Measurements from ENCODE around the gene LRP3.

Gene LRP3

DNA sequence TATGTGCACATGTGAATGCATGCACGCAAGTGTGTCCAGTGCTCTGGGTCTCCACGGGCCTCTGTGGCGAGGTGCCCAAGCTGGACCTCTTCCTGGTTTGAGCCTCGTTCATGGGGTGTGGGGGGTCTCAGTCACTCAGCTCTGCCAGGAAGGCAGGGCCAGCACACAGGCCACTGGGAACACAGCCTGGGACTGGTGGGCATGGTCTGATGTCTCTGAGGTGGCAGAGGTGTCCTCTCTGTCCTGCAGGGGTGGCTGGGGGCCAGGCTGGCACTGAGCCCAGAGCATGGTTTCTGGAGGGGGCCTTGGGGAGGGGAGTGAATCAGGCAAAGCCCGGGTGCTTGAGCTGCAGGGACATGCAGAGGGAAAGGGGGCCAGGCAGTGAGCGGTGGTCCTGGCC is 9.4 kb downstream of the LRP3 start:
- TF ChIP-seq, protein P1, sequence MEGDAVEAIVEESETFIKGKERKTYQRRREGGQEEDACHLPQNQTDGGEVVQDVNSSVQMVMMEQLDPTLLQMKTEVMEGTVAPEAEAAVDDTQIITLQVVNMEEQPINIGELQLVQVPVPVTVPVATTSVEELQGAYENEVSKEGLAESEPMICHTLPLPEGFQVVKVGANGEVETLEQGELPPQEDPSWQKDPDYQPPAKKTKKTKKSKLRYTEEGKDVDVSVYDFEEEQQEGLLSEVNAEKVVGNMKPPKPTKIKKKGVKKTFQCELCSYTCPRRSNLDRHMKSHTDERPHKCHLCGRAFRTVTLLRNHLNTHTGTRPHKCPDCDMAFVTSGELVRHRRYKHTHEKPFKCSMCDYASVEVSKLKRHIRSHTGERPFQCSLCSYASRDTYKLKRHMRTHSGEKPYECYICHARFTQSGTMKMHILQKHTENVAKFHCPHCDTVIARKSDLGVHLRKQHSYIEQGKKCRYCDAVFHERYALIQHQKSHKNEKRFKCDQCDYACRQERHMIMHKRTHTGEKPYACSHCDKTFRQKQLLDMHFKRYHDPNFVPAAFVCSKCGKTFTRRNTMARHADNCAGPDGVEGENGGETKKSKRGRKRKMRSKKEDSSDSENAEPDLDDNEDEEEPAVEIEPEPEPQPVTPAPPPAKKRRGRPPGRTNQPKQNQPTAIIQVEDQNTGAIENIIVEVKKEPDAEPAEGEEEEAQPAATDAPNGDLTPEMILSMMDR (IDR thresholded peaks at IDR 0.05; ENCODE audit: low read length, missing control alignments) = no peak
- no peak for DNase-seq (ENCODE audit: low read depth)
- H3K4me3 ChIP-seq (replicated peaks; ENCODE audit: low read depth, low read length) = no peak overlapping the region

- no peak for DNase-seq (ENCODE audit: low read depth)
- TF ChIP-seq, protein P1 (IDR thresholded peaks at IDR 0.05; ENCODE audit: low read length, missing control alignments) = no peak
- H3K4me3 ChIP-seq (replicated peaks; ENCODE audit: low read depth, low read length) = no peak overlapping the region
Observed at GRCh38 chr19:33204136-33204973, 10.2 kb downstream of the LRP3 start.

- DNase-seq (ENCODE audit: low read depth) = no peak
- TF ChIP-seq, protein P1 (IDR thresholded peaks at IDR 0.05; ENCODE audit: low read length, missing control alignments) = no peak
- no peak overlapping the region for H3K4me3 ChIP-seq (replicated peaks; ENCODE audit: low read depth, low read length)
Observed at GRCh38 chr19:33205110-33205509, 11.0 kb downstream of the LRP3 start.

DNA sequence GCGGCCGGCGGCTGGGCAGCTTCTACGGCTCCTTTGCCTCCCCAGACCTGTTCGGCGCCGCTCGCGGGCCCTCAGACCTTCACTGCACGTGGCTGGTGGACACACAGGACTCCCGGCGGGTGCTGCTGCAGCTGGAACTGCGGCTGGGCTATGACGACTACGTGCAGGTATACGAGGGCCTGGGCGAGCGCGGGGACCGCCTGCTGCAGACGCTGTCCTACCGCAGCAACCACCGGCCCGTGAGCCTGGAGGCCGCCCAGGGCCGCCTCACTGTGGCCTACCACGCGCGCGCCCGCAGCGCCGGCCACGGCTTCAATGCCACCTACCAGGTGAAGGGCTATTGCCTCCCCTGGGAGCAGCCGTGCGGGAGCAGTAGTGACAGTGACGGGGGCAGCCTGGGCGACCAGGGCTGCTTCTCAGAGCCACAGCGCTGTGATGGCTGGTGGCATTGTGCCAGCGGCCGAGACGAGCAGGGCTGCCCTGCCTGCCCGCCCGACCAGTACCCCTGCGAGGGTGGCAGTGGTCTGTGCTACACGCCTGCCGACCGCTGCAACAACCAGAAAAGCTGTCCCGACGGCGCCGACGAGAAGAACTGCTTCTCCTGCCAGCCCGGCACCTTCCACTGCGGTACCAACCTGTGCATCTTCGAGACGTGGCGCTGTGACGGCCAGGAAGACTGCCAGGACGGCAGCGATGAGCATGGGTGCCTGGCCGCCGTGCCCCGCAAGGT is 11.6 kb downstream of the LRP3 start:
- H3K4me3 ChIP-seq (replicated peaks; ENCODE audit: low read depth, low read length) = no peak overlapping the region
- DNase-seq (ENCODE audit: low read depth) = no peak
- TF ChIP-seq, protein P1 (IDR thresholded peaks at IDR 0.05; ENCODE audit: low read length, missing control alignments) = no peak

DNA sequence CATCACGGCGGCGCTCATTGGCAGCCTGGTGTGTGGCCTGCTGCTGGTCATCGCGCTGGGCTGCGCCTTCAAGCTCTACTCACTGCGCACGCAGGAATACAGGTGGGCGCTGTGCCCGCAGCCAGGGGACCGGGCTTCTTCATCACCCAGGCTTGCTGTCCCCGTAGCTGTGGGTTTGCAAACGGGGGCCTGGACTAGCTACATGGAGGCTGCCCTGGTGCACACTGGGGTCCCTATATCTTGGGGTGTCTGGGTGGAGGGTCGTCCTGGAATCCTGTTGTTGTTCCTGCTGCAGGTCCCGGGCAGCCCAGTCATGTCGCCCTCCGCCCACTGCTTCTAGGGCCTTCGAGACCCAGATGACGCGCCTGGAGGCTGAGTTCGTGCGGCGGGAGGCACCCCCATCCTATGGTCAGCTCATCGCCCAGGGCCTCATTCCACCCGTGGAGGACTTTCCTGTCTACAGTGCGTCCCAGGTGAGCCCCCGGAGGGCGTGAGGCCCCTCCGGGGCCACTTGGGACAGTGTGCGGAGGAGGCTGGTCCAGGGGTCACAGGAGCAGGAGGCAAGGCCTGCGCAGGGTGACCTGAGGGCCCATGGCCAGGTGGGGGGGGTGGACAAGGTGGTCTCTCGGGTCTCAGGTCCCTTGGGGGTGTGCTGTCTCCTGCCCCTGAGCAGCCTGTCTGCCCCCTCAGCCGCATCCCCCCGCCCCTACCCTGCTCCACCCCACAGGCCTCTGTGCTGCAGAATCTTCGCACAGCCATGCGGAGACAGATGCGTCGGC is 12.3 kb downstream of the LRP3 start:
- no peak overlapping the region for H3K4me3 ChIP-seq (replicated peaks; ENCODE audit: low read depth, low read length)
- TF ChIP-seq, protein P1 (IDR thresholded peaks at IDR 0.05; ENCODE audit: low read length, missing control alignments) = no peak
- DNase-seq (ENCODE audit: low read depth) = no peak

DNA sequence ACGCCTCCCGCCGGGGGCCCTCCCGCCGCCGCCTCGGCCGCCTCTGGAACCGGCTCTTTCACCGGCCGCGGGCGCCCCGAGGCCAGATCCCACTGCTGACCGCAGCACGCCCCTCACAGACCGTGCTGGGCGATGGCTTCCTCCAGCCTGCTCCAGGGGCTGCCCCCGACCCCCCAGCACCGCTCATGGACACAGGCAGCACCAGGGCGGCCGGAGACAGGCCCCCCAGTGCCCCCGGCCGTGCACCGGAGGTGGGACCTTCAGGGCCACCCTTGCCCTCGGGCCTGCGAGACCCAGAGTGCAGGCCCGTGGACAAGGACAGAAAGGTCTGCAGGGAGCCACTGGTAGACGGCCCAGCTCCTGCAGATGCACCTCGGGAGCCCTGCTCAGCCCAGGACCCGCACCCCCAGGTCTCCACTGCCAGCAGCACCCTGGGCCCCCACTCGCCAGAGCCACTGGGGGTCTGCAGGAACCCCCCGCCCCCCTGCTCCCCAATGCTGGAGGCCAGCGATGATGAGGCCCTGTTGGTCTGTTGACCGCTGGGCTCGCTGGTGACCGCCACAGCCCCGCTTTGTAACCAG is 13.0 kb downstream of the LRP3 start:
- TF ChIP-seq, protein P1 (IDR thresholded peaks at IDR 0.05; ENCODE audit: low read length, missing control alignments) = no peak
- H3K4me3 ChIP-seq (replicated peaks; ENCODE audit: low read depth, low read length) = no peak overlapping the region
- DNase-seq (ENCODE audit: low read depth) = no peak

All from fibroblast of pulmonary artery (primary cell).